Measurements from ENCODE around the gene LEMD2. TPM values are rescaled to one million over a fixed set of nuclear protein-coding genes. Genes with fewer than 3 reads are reported as not detected.

LEMD2 gene
- polyA plus RNA-seq, 3 donors: 11.4 to 59.5 (median 13.8) TPM

- Histone ChIP-seq H3K27me3 (ENCODE audit: control insufficient read depth in 2 of 2, insufficient read depth in 2 of 2, low read length in 2 of 2) (no peaks in the 10 kb centered on the region), H3K4me2 (replicated peaks; ENCODE audit: extremely low read depth, low read length, poor library complexity, severe bottlenecking) (no peak overlapping the region), H3K27ac (ENCODE audit: low read depth in 1 of 2, low read length in 2 of 2) (peak overlapping the region in 1 of 2 donors; percentile 91), H3K9ac (ENCODE audit: insufficient read depth, low read length, poor library complexity, severe bottlenecking) (no peak overlapping the region), H3K4me1 (ENCODE audit: control insufficient read depth in 1 of 2, insufficient read depth in 2 of 2, low read length in 2 of 2) (peaks cover 18 to 28% of the 10 kb centered on the region in 2 donors), H3K9me3 (replicated peaks in 1 of 2; ENCODE audit: control insufficient read depth in 1 of 2, insufficient read depth in 1 of 2, low read length in 2 of 2) (no peaks in the 10 kb centered on the region), H2AFZ (ENCODE audit: insufficient read depth, low read depth, low read length, poor library complexity, severe bottlenecking) (no peak overlapping the region), H3K79me2 (ENCODE audit: insufficient read depth, low read length) (peaks cover 60% of the 10 kb centered on the region), H3K36me3 (replicated peaks in 1 of 2; ENCODE audit: control insufficient read depth in 1 of 2, insufficient read depth in 2 of 2, low read length in 2 of 2) (peaks cover 44 to 60% of the 10 kb centered on the region in 2 donors), H4K20me1 (ENCODE audit: insufficient read depth, low read length) (peaks cover 70% of the 10 kb centered on the region), H3K4me3 (replicated peaks in 1 of 3; ENCODE audit: low read depth in 2 of 3, low read length in 3 of 3) (no peak overlapping the region)
- peaks cover 0 to 2% (median 1%) of the 10 kb centered on the region in 3 donors for H3K27me3 Mint-ChIP-seq (ENCODE audit: low read depth in 3 of 3)
- H3K9me3 Mint-ChIP-seq: peaks cover 0 to 1% (median 0%) of the 10 kb centered on the region in 7 donors
- H3K4me3 Mint-ChIP-seq: no peak overlapping the region
- TF ChIP-seq CTCF (IDR thresholded peaks at IDR 0.05): no peak
- 100% methylated on average over 1 of the region's 3 CpGs for WGBS (ENCODE audit: insufficient coverage)
- peaks cover 37% of the 10 kb centered on the region for H3K4me1 Mint-ChIP-seq
- peaks cover 55 to 56% of the 10 kb centered on the region in 2 donors for H3K36me3 Mint-ChIP-seq
- intact Hi-C loops (cut with micrococcal nuclease): loop anchor here in 1 of 2 donors (5.0 kb wide), 1 partner anchor 642 kb away; the partner anchor contains the start of gene RPS10
- no peak for DNase-seq
- H3K27ac Mint-ChIP-seq: peak overlapping the region in 1 of 7 donors; percentile 89
Measured at GRCh38 chr6:33785778-33786177, 3.2 kb downstream of the LEMD2 start.

GRCh38 chr6:33784787-33785186, 4.1 kb downstream of the LEMD2 start:
- Mint-ChIP-seq H3K36me3 (peaks cover 65 to 66% of the 10 kb centered on the region in 2 donors), H3K4me3 (no peak overlapping the region), H3K27me3 (ENCODE audit: low read depth in 3 of 3) (peaks cover 0 to 2% (median 1%) of the 10 kb centered on the region in 3 donors), H3K9me3 (peaks cover 0 to 1% (median 0%) of the 10 kb centered on the region in 7 donors), H3K4me1 (peaks cover 37% of the 10 kb centered on the region), H3K27ac (peak overlapping the region in 2 of 7 donors; percentile 5 to 58)
- Histone ChIP-seq H3K4me1 (ENCODE audit: control insufficient read depth in 1 of 2, insufficient read depth in 2 of 2, low read length in 2 of 2) (peaks cover 18 to 28% of the 10 kb centered on the region in 2 donors), H3K4me2 (replicated peaks; ENCODE audit: extremely low read depth, low read length, poor library complexity, severe bottlenecking) (no peak overlapping the region), H3K36me3 (replicated peaks in 1 of 2; ENCODE audit: control insufficient read depth in 1 of 2, insufficient read depth in 2 of 2, low read length in 2 of 2) (peaks cover 54 to 70% of the 10 kb centered on the region in 2 donors), H4K20me1 (ENCODE audit: insufficient read depth, low read length) (peaks cover 80% of the 10 kb centered on the region), H2AFZ (ENCODE audit: insufficient read depth, low read depth, low read length, poor library complexity, severe bottlenecking) (no peak overlapping the region), H3K27me3 (ENCODE audit: control insufficient read depth in 2 of 2, insufficient read depth in 2 of 2, low read length in 2 of 2) (no peaks in the 10 kb centered on the region), H3K79me2 (ENCODE audit: insufficient read depth, low read length) (peaks cover 59% of the 10 kb centered on the region), H3K4me3 (replicated peaks in 1 of 3; ENCODE audit: low read depth in 2 of 3, low read length in 3 of 3) (no peak overlapping the region), H3K27ac (ENCODE audit: low read depth in 1 of 2, low read length in 2 of 2) (peak overlapping the region in 1 of 2 donors; percentile 91), H3K9me3 (replicated peaks in 1 of 2; ENCODE audit: control insufficient read depth in 1 of 2, insufficient read depth in 1 of 2, low read length in 2 of 2) (no peaks in the 10 kb centered on the region), H3K9ac (ENCODE audit: insufficient read depth, low read length, poor library complexity, severe bottlenecking) (no peak overlapping the region)
- TF ChIP-seq CTCF (IDR thresholded peaks at IDR 0.05): no peak
- 90% methylated on average over 10 of the region's 13 CpGs for WGBS (ENCODE audit: insufficient coverage)
- intact Hi-C loops (cut with micrococcal nuclease): loop anchor here in 1 of 2 donors (5.0 kb wide), 1 partner anchor 643 kb away; the partner anchor contains the start of gene RPS10
- no peak for DNase-seq

All from CD14-positive monocyte (primary cell).